SU-DHL-6 (cell line): Measurements from ENCODE around the gene ZNF618.

Source experiments
- CTCF ChIP-seq: fragments of 200-600 bp; sonication (generic); IDR thresholded peaks from one replicate; pipeline ENCODE4 v1.5.1; 2017; ENCODE audit warnings: antibody characterized with exemption, mild to moderate bottlenecking, low read length, moderate library complexity; ENCODE audit not compliant: insufficient read depth, poor library complexity, severe bottlenecking
- EZH2phosphoT487 ChIP-seq: fragments of 200-600 bp; sonication (generic), shearing (Covaris generic); conservative IDR thresholded peaks from 2 replicates; pipeline ENCODE4 v1.6.1; 2018; ENCODE audit warnings: mild to moderate bottlenecking, antibody characterized with exemption, low read length, moderate library complexity, mixed read lengths

- no peak for TF ChIP-seq CTCF
- no peak for TF ChIP-seq EZH2phosphoT487
These were observed 183.1 kb downstream of the ZNF618 start for GRCh38 chr9:114059047-114059803.
